ENCODE data around the gene GOLGA5.
"Not testable (repeated sequence)": the region's sequence is repeated elsewhere in the genome, so short reads cannot be mapped to it uniquely, and the experiment has no call there.

GOLGA5 gene

DNA sequence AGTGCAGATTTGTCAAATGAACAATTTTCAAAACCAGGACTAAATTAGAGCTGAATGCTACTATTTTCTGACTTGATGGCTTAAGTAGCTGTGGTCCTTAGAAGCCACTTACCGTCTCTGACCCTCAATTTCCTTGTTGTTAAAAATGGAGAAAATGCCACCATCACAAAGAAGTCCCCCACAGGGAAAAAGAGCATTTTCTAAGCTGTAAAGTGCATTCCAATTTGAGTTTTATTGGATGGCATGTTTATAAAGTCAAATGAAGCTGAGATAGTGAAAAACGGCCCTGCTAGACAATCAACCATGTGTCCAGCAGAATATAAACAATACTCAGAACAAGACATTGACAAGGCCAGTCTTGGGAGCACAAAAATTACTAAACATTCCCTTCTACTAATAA is 53.6 kb downstream of the GOLGA5 start:
- Histone ChIP-seq H3K4me3 (ENCODE audit: low read length) (no peak overlapping the region), H3K4me1 (ENCODE audit: control insufficient read depth, insufficient read depth, low read length) (no peaks in the 10 kb centered on the region), H3K9me3 (ENCODE audit: control insufficient read depth, low read length) (no peaks in the 10 kb centered on the region), H3K36me3 (ENCODE audit: control insufficient read depth, insufficient read depth, low read length) (no peaks in the 10 kb centered on the region), H3K27me3 (ENCODE audit: control insufficient read depth, insufficient read depth, low read length) (no peaks in the 10 kb centered on the region), H3K9ac (ENCODE audit: low read length) (no peak overlapping the region)

DNA sequence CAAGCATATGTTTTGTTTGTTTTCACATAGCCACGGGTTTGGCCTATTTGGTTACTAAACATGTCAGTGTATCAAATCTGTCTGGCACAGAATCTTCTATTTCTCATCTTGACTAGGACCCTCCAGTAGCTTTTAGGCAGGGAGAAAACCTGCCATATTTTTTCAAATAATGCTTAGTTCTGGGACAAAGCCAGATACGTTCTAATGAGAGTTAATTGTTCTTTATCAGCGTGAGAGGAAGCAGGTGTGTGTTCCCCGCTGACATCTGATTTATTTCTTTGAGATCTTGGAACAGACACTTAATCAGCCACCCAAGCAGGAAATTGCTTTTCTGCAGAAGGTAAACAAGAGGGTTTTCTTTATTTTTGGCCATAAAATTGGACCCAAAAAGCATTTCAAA is 54.8 kb downstream of the GOLGA5 start:
- Histone ChIP-seq H3K4me3 (ENCODE audit: low read length) (no peak overlapping the region), H3K9ac (ENCODE audit: low read length) (no peak overlapping the region), H3K27me3 (ENCODE audit: control insufficient read depth, insufficient read depth, low read length) (no peaks in the 10 kb centered on the region), H3K36me3 (ENCODE audit: control insufficient read depth, insufficient read depth, low read length) (no peaks in the 10 kb centered on the region), H3K9me3 (ENCODE audit: control insufficient read depth, low read length) (no peaks in the 10 kb centered on the region), H3K4me1 (ENCODE audit: control insufficient read depth, insufficient read depth, low read length) (no peaks in the 10 kb centered on the region)

DNA sequence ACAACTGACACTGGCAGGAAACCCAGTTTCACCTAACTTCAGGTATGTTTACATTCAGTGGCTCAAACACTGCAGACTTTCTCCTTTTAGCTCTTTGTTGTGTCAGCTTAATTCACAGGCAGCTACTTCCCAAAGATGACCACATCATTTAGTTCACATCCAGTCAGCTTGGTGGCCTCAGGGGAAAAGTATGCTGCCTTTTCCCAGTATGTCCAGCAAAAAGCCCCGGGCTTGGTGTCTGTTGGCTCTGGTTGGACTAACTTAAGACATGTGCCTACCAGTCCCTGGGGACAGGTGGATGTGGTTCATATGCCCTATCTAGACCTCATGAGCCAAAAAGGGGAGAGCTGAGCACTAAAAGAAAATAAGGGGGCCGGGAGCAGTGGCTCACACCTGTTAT is 56.4 kb downstream of the GOLGA5 start:
- no peak overlapping the region for H3K9ac ChIP-seq (ENCODE audit: low read length)
- H3K27me3 ChIP-seq (ENCODE audit: control insufficient read depth, insufficient read depth, low read length), result no peaks in the 10 kb centered on the region
- no peak overlapping the region for H3K4me3 ChIP-seq (ENCODE audit: low read length)
- H3K4me1 ChIP-seq (ENCODE audit: control insufficient read depth, insufficient read depth, low read length), result no peaks in the 10 kb centered on the region
- H3K36me3 ChIP-seq (ENCODE audit: control insufficient read depth, insufficient read depth, low read length), result no peaks in the 10 kb centered on the region
- H3K9me3 ChIP-seq (ENCODE audit: control insufficient read depth, low read length), result no peaks in the 10 kb centered on the region

DNA sequence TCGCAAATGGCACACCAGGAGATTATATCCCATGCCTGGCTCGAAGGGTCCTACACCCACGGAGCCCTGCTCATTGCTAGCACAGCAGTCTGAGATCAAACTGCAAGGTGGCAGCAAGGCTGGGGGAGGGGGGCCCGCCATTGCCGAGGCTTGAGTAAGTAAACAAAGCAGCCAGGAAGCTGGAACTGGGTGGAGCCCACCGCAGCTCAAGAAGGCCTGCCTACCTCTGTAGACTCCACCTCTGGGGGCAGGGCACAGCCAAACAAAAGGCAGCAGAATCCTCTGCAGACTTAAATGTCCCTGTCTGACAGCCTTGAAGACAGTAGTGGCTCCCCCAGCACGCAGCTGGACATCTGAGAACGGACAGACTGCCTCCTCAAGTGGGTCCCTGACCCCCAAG is 59.0 kb downstream of the GOLGA5 start:
- H3K4me1 ChIP-seq (ENCODE audit: control insufficient read depth, insufficient read depth, low read length); H3K36me3 ChIP-seq (ENCODE audit: control insufficient read depth, insufficient read depth, low read length); H3K4me3 ChIP-seq (ENCODE audit: low read length); H3K9ac ChIP-seq (ENCODE audit: low read length); H3K27me3 ChIP-seq (ENCODE audit: control insufficient read depth, insufficient read depth, low read length); H3K9me3 ChIP-seq (ENCODE audit: control insufficient read depth, low read length): not testable (repeated sequence)

DNA sequence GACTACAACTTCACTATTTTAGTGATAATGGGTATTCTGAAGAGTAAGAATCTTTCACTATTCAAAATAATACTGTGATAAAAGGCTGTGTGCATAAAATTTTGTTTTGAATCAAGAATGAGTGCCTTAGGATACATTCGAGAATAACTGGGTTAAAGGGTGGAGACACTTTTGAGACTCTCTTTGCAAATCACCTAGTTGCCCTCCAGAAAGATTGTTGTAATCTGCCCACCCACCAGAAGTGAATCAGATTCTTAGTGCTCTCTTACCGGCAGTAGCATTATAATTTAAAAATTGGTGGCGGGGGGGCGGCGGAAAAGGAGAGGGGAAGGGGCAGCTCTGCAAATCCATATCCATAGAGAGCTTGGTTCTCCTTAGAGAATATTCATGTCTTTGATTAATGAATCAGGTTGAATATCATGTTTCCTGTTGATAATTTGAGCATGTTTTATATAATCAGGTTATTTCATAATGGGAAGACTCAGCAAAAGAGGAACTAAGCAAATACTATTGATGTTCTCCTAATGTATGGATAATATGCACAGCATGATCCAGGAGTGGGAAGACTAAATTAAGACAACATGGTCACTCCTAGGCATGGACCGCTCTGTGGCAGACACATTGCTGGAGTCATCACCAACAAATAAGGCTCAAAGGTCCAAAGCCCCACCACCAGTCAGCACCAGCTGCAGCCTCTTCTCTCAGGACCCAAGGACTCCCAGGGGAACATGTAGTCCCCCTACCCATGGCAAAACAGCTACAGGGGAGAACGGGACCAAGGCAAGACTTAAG is 66.1 kb downstream of the GOLGA5 start:
- Histone ChIP-seq H3K27me3 (ENCODE audit: control insufficient read depth, insufficient read depth, low read length) (no peaks in the 10 kb centered on the region), H3K4me3 (ENCODE audit: low read length) (no peak overlapping the region), H3K9ac (ENCODE audit: low read length) (no peak overlapping the region), H3K36me3 (ENCODE audit: control insufficient read depth, insufficient read depth, low read length) (no peaks in the 10 kb centered on the region), H3K9me3 (ENCODE audit: control insufficient read depth, low read length) (no peaks in the 10 kb centered on the region), H3K4me1 (ENCODE audit: control insufficient read depth, insufficient read depth, low read length) (no peaks in the 10 kb centered on the region)

DNA sequence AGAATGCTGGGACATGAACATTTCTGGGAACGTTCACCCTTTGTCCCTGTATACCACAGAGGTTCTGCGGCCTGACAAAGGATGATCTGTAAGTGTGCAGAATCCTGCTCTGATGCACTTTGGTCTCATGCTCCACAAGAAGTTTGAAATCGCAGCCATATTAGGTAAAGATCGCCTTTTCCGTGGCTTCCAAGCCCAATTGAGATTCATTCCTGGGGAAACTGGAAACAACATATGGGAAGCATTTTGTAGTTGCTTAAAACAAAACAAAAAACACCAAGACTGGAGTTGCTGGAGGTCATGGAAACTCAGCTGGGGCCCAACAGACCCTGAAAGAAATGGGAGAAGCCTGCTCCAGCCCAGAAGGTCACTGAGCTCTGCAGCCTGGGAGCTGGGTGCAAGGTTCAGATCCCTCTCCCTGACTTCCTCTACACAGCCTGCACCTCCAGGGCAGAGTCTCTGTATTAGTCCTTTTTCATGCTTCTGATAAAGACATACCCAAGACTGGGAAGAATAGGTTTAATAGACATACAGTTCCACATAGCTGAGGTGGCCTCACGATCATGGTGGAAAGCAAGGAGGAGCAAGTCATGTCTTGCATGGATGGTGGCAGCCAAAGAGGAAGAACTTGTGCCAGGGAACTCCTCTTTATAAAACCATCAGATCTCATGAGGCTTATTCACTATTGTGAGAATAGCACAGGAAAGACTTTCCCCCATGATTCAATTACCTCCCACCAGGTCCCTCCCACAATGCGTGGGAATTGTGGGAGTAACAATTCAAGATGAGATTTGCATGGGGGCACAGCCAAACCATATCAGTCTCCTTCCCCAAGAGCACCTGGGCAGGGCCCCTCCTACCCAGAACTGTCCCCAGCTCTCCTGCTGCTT is 68.0 kb downstream of the GOLGA5 start:
- H3K9me3 ChIP-seq (ENCODE audit: control insufficient read depth, low read length), result no peaks in the 10 kb centered on the region
- H3K9ac ChIP-seq (ENCODE audit: low read length), result no peak overlapping the region
- no peak overlapping the region for H3K4me3 ChIP-seq (ENCODE audit: low read length)
- H3K36me3 ChIP-seq (ENCODE audit: control insufficient read depth, insufficient read depth, low read length), result no peaks in the 10 kb centered on the region
- H3K4me1 ChIP-seq (ENCODE audit: control insufficient read depth, insufficient read depth, low read length), result no peaks in the 10 kb centered on the region
- H3K27me3 ChIP-seq (ENCODE audit: control insufficient read depth, insufficient read depth, low read length), result no peaks in the 10 kb centered on the region

DNA sequence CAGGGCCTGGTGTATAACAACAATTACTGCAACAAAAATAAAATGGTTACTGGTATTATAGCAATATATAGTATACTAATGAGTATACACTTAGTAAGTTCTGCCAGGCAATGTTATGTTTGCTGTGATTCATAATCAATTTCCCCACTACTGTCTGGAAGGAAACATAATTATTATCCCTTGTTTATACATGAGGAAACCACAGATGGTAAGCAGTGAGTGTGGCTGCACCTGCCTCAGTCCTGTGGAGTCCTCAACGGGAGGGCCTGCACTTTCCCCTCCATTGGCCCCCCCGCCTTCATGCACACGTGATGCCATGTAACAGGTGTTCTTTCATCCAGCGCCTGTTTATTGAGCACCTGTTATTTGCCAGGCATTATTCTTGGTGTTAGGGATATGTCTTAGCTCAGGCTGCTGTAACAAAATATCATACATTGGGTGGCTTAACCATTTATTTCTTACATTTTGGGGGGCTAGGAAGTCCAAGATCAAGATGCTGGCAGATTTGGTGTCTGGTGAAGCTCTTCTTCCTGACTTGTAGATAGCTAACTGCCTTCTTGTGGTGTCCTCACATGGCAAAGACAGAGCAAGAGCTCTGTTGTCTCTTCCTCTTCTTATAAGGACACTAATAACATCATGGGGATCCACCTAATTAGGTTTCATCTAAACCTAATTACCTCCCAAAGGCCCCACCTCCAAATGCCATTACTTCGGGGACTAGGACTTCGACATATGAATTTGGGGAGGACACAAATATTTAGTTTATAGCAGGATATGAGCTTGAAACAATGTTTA is 69.4 kb downstream of the GOLGA5 start:
- H3K4me3 ChIP-seq (ENCODE audit: low read length), result no peak overlapping the region
- no peaks in the 10 kb centered on the region for H3K36me3 ChIP-seq (ENCODE audit: control insufficient read depth, insufficient read depth, low read length)
- H3K9ac ChIP-seq (ENCODE audit: low read length), result no peak overlapping the region
- H3K27me3 ChIP-seq (ENCODE audit: control insufficient read depth, insufficient read depth, low read length), result no peaks in the 10 kb centered on the region
- no peaks in the 10 kb centered on the region for H3K4me1 ChIP-seq (ENCODE audit: control insufficient read depth, insufficient read depth, low read length)
- no peaks in the 10 kb centered on the region for H3K9me3 ChIP-seq (ENCODE audit: control insufficient read depth, low read length)

DNA sequence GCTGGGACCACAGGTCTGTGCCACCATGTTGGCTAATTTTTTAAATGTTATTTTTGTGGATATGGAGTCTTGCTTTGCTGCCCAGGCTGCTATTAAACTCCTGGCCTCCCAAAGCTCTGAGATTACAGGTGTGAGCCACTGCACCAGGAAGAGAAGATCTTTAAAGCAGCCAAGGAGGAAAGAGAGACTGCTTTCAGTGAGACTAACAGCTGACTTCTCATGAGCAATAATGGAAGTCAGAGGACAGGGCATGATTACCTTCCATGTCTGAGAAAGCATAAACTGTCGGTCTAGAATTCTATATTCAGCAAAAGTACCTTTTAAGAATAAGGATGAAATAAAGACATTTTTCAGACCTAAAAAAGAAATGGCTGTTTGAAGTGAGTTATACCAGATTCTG is 71.6 kb downstream of the GOLGA5 start:
- H3K27me3 ChIP-seq (ENCODE audit: control insufficient read depth, insufficient read depth, low read length), result no peaks in the 10 kb centered on the region
- no peak overlapping the region for H3K9ac ChIP-seq (ENCODE audit: low read length)
- H3K4me1 ChIP-seq (ENCODE audit: control insufficient read depth, insufficient read depth, low read length), result no peaks in the 10 kb centered on the region
- H3K9me3 ChIP-seq (ENCODE audit: control insufficient read depth, low read length), result no peaks in the 10 kb centered on the region
- no peaks in the 10 kb centered on the region for H3K36me3 ChIP-seq (ENCODE audit: control insufficient read depth, insufficient read depth, low read length)
- H3K4me3 ChIP-seq (ENCODE audit: low read length), result no peak overlapping the region

DNA sequence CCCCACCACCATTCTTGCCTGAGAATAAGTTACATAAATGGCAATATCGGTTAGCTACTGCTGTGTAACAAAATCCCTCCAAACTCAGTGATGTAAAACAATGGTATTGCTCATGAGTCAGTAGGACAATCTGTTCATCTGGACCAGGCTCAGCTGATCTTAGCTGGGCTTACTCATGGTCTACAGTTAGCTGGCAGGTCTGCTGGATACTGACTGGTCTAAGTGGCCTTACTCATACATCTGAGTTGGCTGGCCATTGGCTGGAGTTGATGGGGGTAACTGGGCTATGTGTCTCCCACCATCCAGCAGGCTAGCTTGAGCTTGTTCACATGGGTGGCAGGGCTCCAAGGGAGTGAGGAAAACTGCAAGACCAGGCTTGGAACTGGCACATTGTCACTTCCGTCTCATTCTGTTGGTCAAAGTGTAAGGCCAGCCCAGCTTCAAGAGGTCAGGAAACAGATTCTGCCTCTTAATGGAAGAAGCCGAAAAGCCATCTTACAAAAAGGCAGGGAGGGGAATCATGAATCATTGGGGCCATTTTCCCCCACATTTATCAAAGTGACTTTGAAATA is 72.2 kb downstream of the GOLGA5 start:
- Histone ChIP-seq H3K4me1 (ENCODE audit: control insufficient read depth, insufficient read depth, low read length) (no peaks in the 10 kb centered on the region), H3K4me3 (ENCODE audit: low read length) (no peak overlapping the region), H3K9me3 (ENCODE audit: control insufficient read depth, low read length) (no peaks in the 10 kb centered on the region), H3K27me3 (ENCODE audit: control insufficient read depth, insufficient read depth, low read length) (no peaks in the 10 kb centered on the region), H3K9ac (ENCODE audit: low read length) (no peak overlapping the region), H3K36me3 (ENCODE audit: control insufficient read depth, insufficient read depth, low read length) (no peaks in the 10 kb centered on the region)

DNA sequence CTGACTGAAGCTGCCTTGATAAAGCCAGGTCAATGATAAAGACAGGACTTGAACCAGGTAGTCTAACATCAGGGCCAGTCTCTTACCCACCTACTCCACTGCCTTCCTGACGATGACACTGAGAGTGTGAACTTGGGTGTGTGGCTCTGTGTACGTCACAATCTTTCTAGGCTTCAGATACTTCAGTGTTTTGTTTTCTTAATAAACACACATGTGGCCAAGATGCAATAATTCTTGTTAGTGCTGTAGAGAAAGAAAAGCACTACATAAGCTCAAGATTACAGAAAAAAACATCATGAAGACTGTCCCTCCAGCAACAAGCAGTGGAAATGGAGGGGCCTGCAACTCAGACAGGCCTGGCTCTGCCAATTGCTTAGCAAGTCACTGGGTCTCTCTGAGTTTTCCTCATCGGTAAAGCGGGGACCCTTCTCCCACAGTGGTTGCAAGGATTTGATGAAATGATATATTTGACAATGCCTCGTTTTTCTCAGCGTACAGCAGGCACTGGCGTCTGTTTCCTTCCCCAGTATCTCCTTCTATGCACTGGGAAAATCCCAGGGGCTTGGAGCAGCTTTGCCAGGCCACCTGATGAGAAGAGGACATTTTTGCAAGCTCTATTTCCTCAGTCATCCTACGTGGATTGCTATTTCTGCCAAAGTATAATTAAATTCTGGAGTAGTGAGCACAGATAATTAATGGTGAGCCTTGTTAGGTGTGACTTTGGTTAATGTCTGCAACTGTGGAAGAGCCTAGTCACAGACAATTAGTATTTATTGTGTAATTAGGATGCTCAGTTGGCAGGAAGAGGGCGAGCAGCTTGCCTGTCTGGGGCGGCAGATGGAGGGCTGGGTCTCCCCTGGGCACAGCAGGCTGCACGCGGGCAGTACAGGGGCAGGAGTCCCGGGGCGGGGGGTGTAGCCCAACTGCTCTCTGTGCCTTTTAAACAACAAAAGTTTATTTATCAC is 73.1 kb downstream of the GOLGA5 start:
- Histone ChIP-seq H3K9ac (ENCODE audit: low read length) (no peak overlapping the region), H3K27me3 (ENCODE audit: control insufficient read depth, insufficient read depth, low read length) (no peaks in the 10 kb centered on the region), H3K36me3 (ENCODE audit: control insufficient read depth, insufficient read depth, low read length) (no peaks in the 10 kb centered on the region), H3K9me3 (ENCODE audit: control insufficient read depth, low read length) (no peaks in the 10 kb centered on the region), H3K4me3 (ENCODE audit: low read length) (no peak overlapping the region), H3K4me1 (ENCODE audit: control insufficient read depth, insufficient read depth, low read length) (no peaks in the 10 kb centered on the region)
